Liver (tissue), 9 donors: ENCODE results near the gene CYBA. TPM values are rescaled to one million over a fixed set of nuclear protein-coding genes. Genes with fewer than 3 reads are reported as not detected.

Experiments
- DNase-seq: peaks from one replicate; pipeline ENCODE4 v3.0.0-alpha.2; 2017; ENCODE audit warnings: low spot score
- H3K27ac ChIP-seq, 2 donors: one replicate each; pipeline ENCODE4 v1.7.0; 2013; ENCODE audit warnings: inconsistent platforms in 2 of 2, low read length in 2 of 2, control low read depth in 1 of 2, low read depth in 1 of 2, mild to moderate bottlenecking in 1 of 2
- H3K27me3 ChIP-seq, 4 donors: one replicate each; pipeline versions ENCODE4 v1.6.1 to v1.7.0; 2013; ENCODE audit warnings: low read length in 3 of 4, inconsistent platforms in 1 of 4, mild to moderate bottlenecking in 1 of 4, moderate library complexity in 1 of 4; ENCODE audit not compliant: control insufficient read depth in 4 of 4, insufficient read depth in 4 of 4
- H3K36me3 ChIP-seq, 4 donors: one replicate each; pipeline versions ENCODE4 v1.6.1 to v1.7.0; 2013; ENCODE audit warnings: low read length in 3 of 4, mild to moderate bottlenecking in 3 of 4, low read depth in 1 of 4, moderate library complexity in 1 of 4; ENCODE audit not compliant: control insufficient read depth in 4 of 4, insufficient read depth in 3 of 4
- H3K4me1 ChIP-seq, 4 donors: one replicate each; pipeline versions ENCODE4 v1.6.1 to v1.7.0; 2013; ENCODE audit warnings: low read length in 3 of 4, mild to moderate bottlenecking in 3 of 4, moderate library complexity in 1 of 4; ENCODE audit not compliant: control insufficient read depth in 4 of 4, insufficient read depth in 4 of 4
- H3K4me3 ChIP-seq, 3 donors: one replicate each; pipeline versions ENCODE4 v1.6.1 to v1.7.0; 2013; ENCODE audit warnings: low read length in 3 of 3, control low read depth in 1 of 3, low read depth in 1 of 3, mild to moderate bottlenecking in 1 of 3
- H3K9ac ChIP-seq, 2 donors: one replicate each; pipeline ENCODE4 v1.7.0; 2013; ENCODE audit warnings: low read length in 2 of 2, mild to moderate bottlenecking in 2 of 2, moderate library complexity in 2 of 2, control low read depth in 1 of 2, low read depth in 1 of 2
- H3K9me3 ChIP-seq, 4 donors: one replicate each; pipeline versions ENCODE4 v1.6.1 to v1.7.0; 2013; ENCODE audit warnings: low read length in 3 of 4; ENCODE audit not compliant: control insufficient read depth in 4 of 4
- ATF3 ChIP-seq: IDR thresholded peaks from 2 replicates; pipeline ENCODE4 v1.6.1; 2016; ENCODE audit warnings: antibody characterized with exemption
- CTCF ChIP-seq: fragments of 150-350 bp; IDR thresholded peaks from 2 replicates; pipeline ENCODE4 v1.5.1; 2017; ENCODE audit warnings: improper control_type of control experiment, low read depth, low read length; ENCODE audit not compliant: missing input control
- EGR1 ChIP-seq, 2 donors: IDR thresholded peaks; 2 replicates each; pipeline ENCODE4 v1.6.1; 2016 to 2018; ENCODE audit warnings: antibody characterized with exemption in 2 of 2, low read depth in 2 of 2
- FOXA2 ChIP-seq: IDR thresholded peaks from 2 replicates; pipeline ENCODE4 v1.6.1; 2016; ENCODE audit warnings: antibody characterized with exemption
- GABPA ChIP-seq, 2 donors: IDR thresholded peaks in 1 of 2; conservative IDR thresholded peaks in 1 of 2; 2 replicates each; pipeline ENCODE4 v1.6.1; 2016; ENCODE audit warnings: antibody characterized with exemption in 2 of 2, mild to moderate bottlenecking in 1 of 2, moderate library complexity in 1 of 2
- HNF4A ChIP-seq, 2 donors: conservative IDR thresholded peaks; 2 replicates each; pipeline ENCODE4 v1.6.1; 2016; ENCODE audit warnings: antibody characterized with exemption in 2 of 2, mild to moderate bottlenecking in 2 of 2
- HNF4G ChIP-seq: IDR thresholded peaks from 2 replicates; pipeline ENCODE4 v1.6.1; 2016; ENCODE audit warnings: antibody characterized with exemption
- JUND ChIP-seq, 2 donors: IDR thresholded peaks; 2 replicates each; pipeline ENCODE4 v1.6.1; 2016; ENCODE audit warnings: antibody characterized with exemption in 2 of 2
- NR2F2 ChIP-seq: IDR thresholded peaks from 2 replicates; pipeline ENCODE4 v1.6.1; 2016; ENCODE audit warnings: antibody characterized with exemption
- REST ChIP-seq: IDR thresholded peaks from 2 replicates; pipeline ENCODE4 v1.6.1; 2016; ENCODE audit warnings: antibody characterized with exemption, mild to moderate bottlenecking
- RXRA ChIP-seq, 2 donors: IDR thresholded peaks; 2 replicates each; pipeline ENCODE4 v1.6.1; 2017 to 2018; ENCODE audit warnings: antibody characterized with exemption in 2 of 2, mild to moderate bottlenecking in 1 of 2
- SP1 ChIP-seq: IDR thresholded peaks from 2 replicates; pipeline ENCODE4 v1.6.1; 2018; ENCODE audit warnings: antibody characterized with exemption, mild to moderate bottlenecking
- TAF1 ChIP-seq: conservative IDR thresholded peaks from 2 replicates; pipeline ENCODE4 v1.6.1; 2016; ENCODE audit warnings: antibody characterized with exemption, mild to moderate bottlenecking
- YY1 ChIP-seq: IDR thresholded peaks from 2 replicates; pipeline ENCODE4 v1.6.1; 2016; ENCODE audit warnings: antibody characterized with exemption, mild to moderate bottlenecking
- ZBTB33 ChIP-seq: IDR thresholded peaks from 2 replicates; pipeline ENCODE4 v1.6.1; 2016; ENCODE audit warnings: antibody characterized with exemption
- WGBS: extraction: QIAGEN DNeasy Blood & Tissue Kit; methylation state at CpG from one replicate; pipeline ENCODE4 v1.1.7; 2013; 5-methylcytosine and 5-hydroxymethylcytosine counted together
- polyA plus RNA-seq, 2 donors: library from polyadenylated mRNA; stranded (reverse) in 1 of 2; unstranded in 1 of 2; fragments of 200-250 nt in 1 of 2; fragments of >200 nt in 1 of 2; fragmentation: Nextera tagmentation in 1 of 2; extraction: Ambion mirVana in 1 of 2; gene quantifications; one replicate each; pipeline versions ENCODE4 v1.2.1 to v1.2.3, GENCODE V29; 2013 to 2015
- total RNA-seq, 2 donors: library from RNA; depleted of rRNA; stranded (reverse); fragments of >200 nt; gene quantifications; one replicate each; pipeline ENCODE4 v1.2.3, GENCODE V29; 2014
- donor health status: healthy.
- donor health status: healthy.
- donor health status: healthy.
- donor health status: healthy.
- donor health status: healthy.

The CYBA gene
- total and polyA plus RNA-seq, 4 donors: 39.0 to 217 (median 52.6) TPM

GRCh38 chr16:88630433-88630832 is 20.4 kb downstream of the CYBA start:
- no peak overlapping the region for H3K4me3 ChIP-seq
- peaks cover 0 to 14% (median 4%) of the 10 kb centered on the region in 4 donors for H3K4me1 ChIP-seq
- no peaks in the 10 kb centered on the region for H3K9me3 ChIP-seq
- no peak for DNase-seq
- WGBS: 97% methylated on average over 12 of the region's 12 CpGs
- no peak for TF ChIP-seq HNF4G
- no peak for TF ChIP-seq JUND (IDR thresholded peaks at IDR 0.05)
- no peak for TF ChIP-seq ATF3
- no peak for TF ChIP-seq REST
- TF ChIP-seq ZBTB33: no peak
- no peak for TF ChIP-seq EGR1 (IDR thresholded peaks at IDR 0.05; ENCODE audit: low read depth in 2 of 2)
- no peak for TF ChIP-seq CTCF
- TF ChIP-seq GABPA (IDR thresholded peaks at IDR 0.05 in 1 of 2, conservative IDR thresholded peaks at IDR 0.05 in 1 of 2): no peak
- TF ChIP-seq RXRA (IDR thresholded peaks at IDR 0.05): no peak
- TF ChIP-seq HNF4A (conservative IDR thresholded peaks at IDR 0.05): no peak
- TF ChIP-seq SP1: no peak
- TF ChIP-seq NR2F2: no peak
- no peak for TF ChIP-seq TAF1
- TF ChIP-seq FOXA2: no peak
- TF ChIP-seq YY1: no peak
- H3K36me3 ChIP-seq: peaks cover 10 to 51% (median 14%) of the 10 kb centered on the region in 4 donors
- no peak overlapping the region for H3K27ac ChIP-seq
- no peaks in the 10 kb centered on the region for H3K27me3 ChIP-seq
- H3K9ac ChIP-seq: no peak overlapping the region

- WGBS: 88% methylated on average over 9 of the region's 9 CpGs
- Histone ChIP-seq H3K36me3 (peaks cover 10 to 57% (median 14%) of the 10 kb centered on the region in 4 donors), H3K4me1 (peaks cover 0 to 14% (median 4%) of the 10 kb centered on the region in 4 donors), H3K9me3 (no peaks in the 10 kb centered on the region), H3K27ac (no peak overlapping the region), H3K27me3 (no peaks in the 10 kb centered on the region), H3K9ac (no peak overlapping the region), H3K4me3 (no peak overlapping the region)
- no peak for TF ChIP-seq HNF4G
- no peak for DNase-seq
Observed at GRCh38 chr16:88629835-88630234, 21.0 kb downstream of the CYBA start.
